ENCODE results near the gene RAB21.
"Not testable (repeated sequence)": the region's sequence is repeated elsewhere in the genome, so short reads cannot be mapped to it uniquely, and the experiment has no call there.

DNA sequence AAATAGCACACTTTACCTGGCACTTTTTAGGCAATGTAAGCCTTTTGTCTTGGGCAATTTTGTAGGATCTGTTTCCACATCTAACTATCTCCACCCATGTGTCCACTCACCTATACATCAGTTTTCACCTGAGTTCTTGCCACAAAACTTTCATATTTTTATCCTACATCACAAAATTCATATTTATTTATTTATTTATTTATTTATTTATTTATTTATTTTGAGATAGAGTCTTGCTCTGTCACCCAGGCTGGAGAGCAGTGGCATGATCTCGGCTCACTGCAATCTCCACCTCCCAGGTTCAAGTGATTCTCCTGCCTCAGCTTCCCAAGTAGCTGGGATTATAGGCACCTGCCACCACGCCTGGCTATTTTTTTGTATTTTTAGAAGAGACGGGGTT is 67.4 kb downstream of the RAB21 start:
- TF ChIP-seq, protein P1, sequence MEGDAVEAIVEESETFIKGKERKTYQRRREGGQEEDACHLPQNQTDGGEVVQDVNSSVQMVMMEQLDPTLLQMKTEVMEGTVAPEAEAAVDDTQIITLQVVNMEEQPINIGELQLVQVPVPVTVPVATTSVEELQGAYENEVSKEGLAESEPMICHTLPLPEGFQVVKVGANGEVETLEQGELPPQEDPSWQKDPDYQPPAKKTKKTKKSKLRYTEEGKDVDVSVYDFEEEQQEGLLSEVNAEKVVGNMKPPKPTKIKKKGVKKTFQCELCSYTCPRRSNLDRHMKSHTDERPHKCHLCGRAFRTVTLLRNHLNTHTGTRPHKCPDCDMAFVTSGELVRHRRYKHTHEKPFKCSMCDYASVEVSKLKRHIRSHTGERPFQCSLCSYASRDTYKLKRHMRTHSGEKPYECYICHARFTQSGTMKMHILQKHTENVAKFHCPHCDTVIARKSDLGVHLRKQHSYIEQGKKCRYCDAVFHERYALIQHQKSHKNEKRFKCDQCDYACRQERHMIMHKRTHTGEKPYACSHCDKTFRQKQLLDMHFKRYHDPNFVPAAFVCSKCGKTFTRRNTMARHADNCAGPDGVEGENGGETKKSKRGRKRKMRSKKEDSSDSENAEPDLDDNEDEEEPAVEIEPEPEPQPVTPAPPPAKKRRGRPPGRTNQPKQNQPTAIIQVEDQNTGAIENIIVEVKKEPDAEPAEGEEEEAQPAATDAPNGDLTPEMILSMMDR (IDR thresholded peaks at IDR 0.05), result not testable (repeated sequence)
- TF ChIP-seq EZH2 (IDR thresholded peaks at IDR 0.05; ENCODE audit: borderline replicate concordance, insufficient read depth, low read depth, low read length, poor library complexity, severe bottlenecking), result not testable (repeated sequence)

Data from B cell (primary cell).